HCT116 (cell line): ENCODE results near the gene COBLL1. TPM values are rescaled to one million over a fixed set of nuclear protein-coding genes. Genes with fewer than 3 reads are reported as not detected.

Source experiments
- ATAC-seq: fragments of 200-7000 bp; cut with Tn5 transposase; 2 replicates; pipeline ENCODE4 v1.9.1; 2020; ENCODE audit warnings: mild to moderate bottlenecking, moderate library complexity
- BruUV-seq: library from RNA; stranded (reverse); fragments of 400-500 nt; replicated peaks from 2 replicates; lab custom pipeline; 2021; lab: Mats Ljungman, UMichigan
- CTCF ChIA-PET: fragments of 300-600 bp; sonication (Branson Sonifier 250); formaldehyde crosslinking; loops from one replicate; lab custom pipeline; 2021; ENCODE audit warnings: antibody characterized with exemption; lab: Charles Lee
- POLR2A ChIA-PET: fragments of 300-600, 350-600 bp; sonication (Branson Sonifier 250); formaldehyde crosslinking; loops from one replicate; lab custom pipeline; 2021; ENCODE audit warnings: antibody characterized with exemption; lab: Charles Lee
- RAD21 ChIA-PET, 2 experiments: fragments of 300-600 bp; sonication (Branson Sonifier 250); formaldehyde crosslinking; loops; one replicate each; lab custom pipeline; 2023; ENCODE audit warnings: low total read pairs in 2 of 2; ENCODE audit not compliant: uncharacterized antibody in 2 of 2, unreplicated experiment in 2 of 2, low non-redundant PET in 1 of 2; lab: Charles Lee
- DNase-seq: peaks from one replicate; pipeline ENCODE4 v3.0.0-alpha.2; 2010; ENCODE audit warnings: low read depth, low spot score
- H2AFZ ChIP-seq: fragments of 200-600 bp; shearing (Covaris generic), sonication (generic); 2 replicates; pipeline ENCODE4 v1.6.1; 2017; ENCODE audit warnings: low read depth, mixed run types, mixed read lengths, antibody characterized with exemption, low read length; ENCODE audit not compliant: poor library complexity, severe bottlenecking
- H3K27ac ChIP-seq: 2 replicates; pipeline ENCODE4 v1.5.1; 2012; ENCODE audit warnings: low read depth, low read length
- H3K27me3 ChIP-seq: fragments of 200-600 bp; sonication (generic); 2 replicates; pipeline ENCODE4 v1.6.1; 2016; ENCODE audit warnings: mixed run types, low read length, mixed read lengths; ENCODE audit not compliant: insufficient read depth
- H3K36me3 ChIP-seq, 2 experiments: fragments of 200-500 bp in 1 of 2; fragments of 200-600 bp in 1 of 2; sonication (Bioruptor generic) in 1 of 2; sonication (generic) in 1 of 2; 2 replicates each; pipeline versions ENCODE4 v1.5.1 to v1.6.1; 2014 to 2016; ENCODE audit warnings: low read length in 2 of 2, inconsistent platforms in 1 of 2, mixed read lengths in 1 of 2, mixed run types in 1 of 2; ENCODE audit not compliant: insufficient read depth in 2 of 2, control insufficient read depth in 1 of 2
- H3K4me1 ChIP-seq, 2 experiments: fragments of 200-600 bp in 1 of 2; sonication (generic) in 1 of 2; 2 replicates each; pipeline versions ENCODE4 v1.5.1 to v1.6.1; 2012 to 2017; ENCODE audit warnings: low read length in 2 of 2, inconsistent platforms in 1 of 2, mild to moderate bottlenecking in 1 of 2, mixed read lengths in 1 of 2, mixed run types in 1 of 2, moderate library complexity in 1 of 2; ENCODE audit not compliant: insufficient read depth in 2 of 2, control insufficient read depth in 1 of 2
- H3K4me2 ChIP-seq: fragments of 200-600 bp; sonication (generic); 2 replicates; pipeline ENCODE4 v1.6.1; 2017; ENCODE audit warnings: mixed run types, low read length, mixed read lengths
- H3K4me3 ChIP-seq, 2 experiments: fragments of 200-600 bp in 1 of 2; sonication (generic) in 1 of 2; replicated peaks in 1 of 2; 2 replicates each; pipeline ENCODE4 v1.5.1; 2011 to 2016; ENCODE audit warnings: low read length in 2 of 2, control low read depth in 1 of 2, low read depth in 1 of 2, mild to moderate bottlenecking in 1 of 2, mixed read lengths in 1 of 2, mixed run types in 1 of 2
- H3K79me2 ChIP-seq: fragments of 200-600 bp; sonication (generic); 2 replicates; pipeline ENCODE4 v1.6.1; 2017; ENCODE audit warnings: mild to moderate bottlenecking, mixed run types, low read length, moderate library complexity, mixed read lengths; ENCODE audit not compliant: insufficient read depth
- H3K9ac ChIP-seq: fragments of 200-600 bp; sonication (generic); 2 replicates; pipeline ENCODE4 v1.6.1; 2016; ENCODE audit warnings: low read length, mixed read lengths
- H3K9me2 ChIP-seq: fragments of 200-600 bp; sonication (generic), shearing (Covaris generic); 2 replicates; pipeline ENCODE4 v1.6.1; 2017; ENCODE audit warnings: mixed run types, mild to moderate bottlenecking, moderate library complexity; ENCODE audit not compliant: insufficient read depth
- H3K9me3 ChIP-seq, 2 experiments: fragments of 200-500 bp in 1 of 2; fragments of 200-600 bp in 1 of 2; sonication (Bioruptor generic) in 1 of 2; sonication (generic) in 1 of 2; 2 replicates each; pipeline ENCODE4 v1.6.1; 2014 to 2017; ENCODE audit warnings: low read length in 2 of 2, mixed read lengths in 2 of 2, inconsistent platforms in 1 of 2, low read depth in 1 of 2, mild to moderate bottlenecking in 1 of 2, mixed run types in 1 of 2, moderate library complexity in 1 of 2; ENCODE audit not compliant: control insufficient read depth in 1 of 2, insufficient read depth in 1 of 2
- H4K20me1 ChIP-seq: fragments of 200-600 bp; sonication (generic), shearing (Covaris generic); 2 replicates; pipeline ENCODE4 v1.6.1; 2017; ENCODE audit warnings: mixed run types, mild to moderate bottlenecking, moderate library complexity; ENCODE audit not compliant: insufficient read depth
- ELF1 ChIP-seq: IDR thresholded peaks from 2 replicates; pipeline ENCODE4 v1.6.1; 2012; ENCODE audit warnings: low read depth, borderline replicate concordance
- JUND ChIP-seq: IDR thresholded peaks from 2 replicates; pipeline ENCODE4 v1.6.1; 2012
- SRF ChIP-seq: IDR thresholded peaks from 2 replicates; pipeline ENCODE4 v1.6.1; 2012; ENCODE audit warnings: low read depth
- TCF7L2 ChIP-seq: IDR thresholded peaks from 2 replicates; pipeline ENCODE4 v1.7.0; 2011; ENCODE audit warnings: borderline replicate concordance, inconsistent platforms; ENCODE audit not compliant: insufficient read depth, insufficient read length; ENCODE audit errors: extremely low read depth
- ZFX ChIP-seq: fragments of 450-650 bp; IDR thresholded peaks from 2 replicates; pipeline ENCODE4 v1.6.1; 2017
- ZNF274 ChIP-seq: fragments of 200-500 bp; sonication (Bioruptor generic); IDR thresholded peaks from 2 replicates; pipeline ENCODE4 v1.6.1; 2014; ENCODE audit warnings: mild to moderate bottlenecking, low read depth, low read length, inconsistent platforms
- intact Hi-C: fragments of 100-400 bp; cut with micrococcal nuclease; formaldehyde crosslinking; loops from 2 replicates; pipeline ENCODE4 v1.10.0; 2022
- total RNA-seq: library from RNA; stranded (reverse); gene quantifications from one replicate; pipeline ENCODE4 v1.2.1, GENCODE V29; 2021; ENCODE audit not compliant: unreplicated experiment
- TF ChIP-seq, protein P1 (sequence below): IDR thresholded peaks from 2 replicates; pipeline ENCODE4 v1.6.1; 2012
- TF ChIP-seq, protein P2 (sequence below): IDR thresholded peaks from 2 replicates; pipeline ENCODE4 v1.6.1; 2012

Gene COBLL1
- total RNA-seq, 1 experiment from 2014 or later = 3.6 TPM

DNA sequence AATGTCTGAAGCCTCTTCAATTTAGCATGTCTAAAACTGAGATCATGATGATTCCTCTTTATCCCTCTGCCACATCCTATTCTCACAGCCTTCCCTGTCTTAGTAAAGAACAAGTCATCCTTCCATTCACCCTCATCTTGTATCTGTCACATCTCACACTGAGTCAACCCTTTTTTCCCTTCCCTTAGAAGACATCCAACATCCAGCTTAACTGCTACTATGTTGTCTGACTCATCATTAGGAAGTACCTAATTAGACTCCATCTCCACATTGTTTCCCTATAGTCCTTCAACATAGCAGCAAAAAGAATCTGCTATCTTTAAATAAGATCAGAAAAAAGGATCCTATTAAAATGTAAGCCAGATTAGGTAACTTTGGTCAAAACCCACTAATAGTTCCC, 135.1 kb downstream of the COBLL1 start:
- H3K79me2 ChIP-seq = no peaks in the 10 kb centered on the region
- ATAC-seq = no peak
- TF ChIP-seq TCF7L2 = no peak
- no peak for TF ChIP-seq ZFX
- no peak overlapping the region for H3K27ac ChIP-seq
- H3K4me1 ChIP-seq = no peaks in the 10 kb centered on the region
- intact Hi-C loops = no loop called here
- no peak overlapping the region for H3K9ac ChIP-seq
- no peaks in the 10 kb centered on the region for H4K20me1 ChIP-seq
- ChIA-PET RAD21 (no interaction called here), CTCF (no interaction called here), POLR2A (no interaction called here)
- no peak overlapping the region for H3K4me2 ChIP-seq
- H2AFZ ChIP-seq = no peak overlapping the region
- DNase-seq = no peak
- no peaks in the 10 kb centered on the region for H3K9me3 ChIP-seq
- H3K27me3 ChIP-seq = no peaks in the 10 kb centered on the region
- no peaks in the 10 kb centered on the region for H3K36me3 ChIP-seq
- BruUV-seq = no TSS peak
- no peaks in the 10 kb centered on the region for H3K9me2 ChIP-seq
- no peak overlapping the region for H3K4me3 ChIP-seq

DNA sequence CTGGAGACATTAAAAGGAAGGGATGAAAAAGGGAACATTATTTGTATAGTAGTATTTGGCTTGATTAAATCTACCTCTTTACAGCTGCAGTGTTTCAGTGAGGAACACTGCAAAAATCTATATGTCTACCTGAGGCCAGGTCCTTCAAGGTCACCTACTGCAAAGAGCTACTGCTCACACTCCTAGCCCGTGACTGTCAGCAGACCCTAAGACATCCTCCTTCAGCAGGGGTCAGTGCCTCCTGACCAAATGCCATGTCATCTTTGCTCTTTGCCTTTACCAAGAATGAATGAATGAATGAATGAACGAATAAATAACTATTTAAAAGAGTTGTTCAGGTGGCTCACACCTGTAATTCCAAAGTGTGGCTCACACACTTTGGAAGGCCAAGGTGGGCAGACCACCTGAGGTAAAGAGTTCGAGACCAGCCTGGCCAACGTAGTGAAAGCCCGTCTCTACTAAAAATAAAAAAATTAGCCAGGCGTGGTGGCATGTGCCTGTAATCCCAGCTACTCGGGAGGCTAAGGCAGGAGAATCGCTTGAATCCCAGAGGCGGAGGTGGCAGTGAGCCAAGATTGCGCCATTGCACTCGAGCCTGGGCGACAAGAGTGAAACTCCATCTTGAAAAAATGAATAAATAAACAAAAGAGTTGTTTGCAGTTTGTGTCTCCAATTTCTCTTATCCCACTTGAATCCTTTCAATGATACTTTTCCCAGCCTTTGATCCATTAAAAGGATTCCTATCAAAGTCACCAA, 136.0 kb downstream of the COBLL1 start:
- ChIA-PET RAD21 (no interaction called here), CTCF (interaction anchor here (0.6 kb wide), 1 partner anchor 13 kb away, joined by 3 read pairs; no protein-coding TSS in a partner anchor), POLR2A (no interaction called here)
- TF ChIP-seq, protein P1, sequence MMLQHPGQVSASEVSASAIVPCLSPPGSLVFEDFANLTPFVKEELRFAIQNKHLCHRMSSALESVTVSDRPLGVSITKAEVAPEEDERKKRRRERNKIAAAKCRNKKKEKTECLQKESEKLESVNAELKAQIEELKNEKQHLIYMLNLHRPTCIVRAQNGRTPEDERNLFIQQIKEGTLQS = no peak
- TF ChIP-seq ELF1 (no peak), JUND (no peak), SRF (no peak), ZNF274 (no peak), ZFX (no peak)
- TF ChIP-seq, protein P2, sequence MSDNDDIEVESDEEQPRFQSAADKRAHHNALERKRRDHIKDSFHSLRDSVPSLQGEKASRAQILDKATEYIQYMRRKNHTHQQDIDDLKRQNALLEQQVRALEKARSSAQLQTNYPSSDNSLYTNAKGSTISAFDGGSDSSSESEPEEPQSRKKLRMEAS = no peak
- ATAC-seq (no peak), DNase-seq (no peak)
- Histone ChIP-seq H3K9ac (no peak overlapping the region), H3K79me2 (no peaks in the 10 kb centered on the region), H3K4me1 (no peaks in the 10 kb centered on the region), H3K4me2 (no peak overlapping the region), H3K27me3 (no peaks in the 10 kb centered on the region), H4K20me1 (no peaks in the 10 kb centered on the region), H3K36me3 (no peaks in the 10 kb centered on the region), H3K9me2 (no peaks in the 10 kb centered on the region), H3K9me3 (no peaks in the 10 kb centered on the region), H3K4me3 (no peak overlapping the region), H2AFZ (no peak overlapping the region), H3K27ac (no peak overlapping the region)
- no TSS peak for BruUV-seq
- intact Hi-C loops = loop anchor here (2.0 kb wide), 1 partner anchor 55 kb away; no protein-coding TSS in a partner anchor
